ENCODE data around the gene LINS1. TPM values are rescaled to one million over a fixed set of nuclear protein-coding genes. Genes with fewer than 3 reads are reported as not detected.

The LINS1 gene
- total RNA-seq, 4 donors from 2014 or later: 32.9 to 63.0 (median 53.3) TPM

GRCh38 chr15:100533886-100534285, 68.1 kb downstream of the LINS1 start:
- Histone ChIP-seq H3K27ac (no peak overlapping the region), H3K4me3 (replicated peaks in 1 of 3) (no peak overlapping the region), H3K4me1 (no peaks in the 10 kb centered on the region), H3K36me3 (no peaks in the 10 kb centered on the region), H3K27me3 (no peaks in the 10 kb centered on the region), H3K9me3 (no peaks in the 10 kb centered on the region)
- TF ChIP-seq POLR2A (IDR thresholded peaks at IDR 0.05) (no peak), CTCF (IDR thresholded peaks at IDR 0.05) (no peak)
- DNase-seq: no peak
- 35 to 62% methylated on average over 1 of the region's 1 CpG for WGBS, 2 donors
- intact Hi-C loops (cut with DNase I): no loop called here

GRCh38 chr15:100531823-100532327, 70.1 kb downstream of the LINS1 start:
- WGBS, 2 donors: 76 to 79% methylated on average over 11 of the region's 11 CpGs

GRCh38 chr15:100531204-100531603, 70.8 kb downstream of the LINS1 start:
- Histone ChIP-seq H3K4me1 (peaks cover 0 to 3% of the 10 kb centered on the region in 2 donors), H3K27me3 (no peaks in the 10 kb centered on the region), H3K4me3 (replicated peaks in 1 of 3) (no peak overlapping the region), H3K9me3 (no peaks in the 10 kb centered on the region), H3K27ac (no peak overlapping the region), H3K36me3 (no peaks in the 10 kb centered on the region)
- TF ChIP-seq POLR2A (IDR thresholded peaks at IDR 0.05) (no peak), CTCF (IDR thresholded peaks at IDR 0.05) (no peak)
- DNase-seq: no peak
- intact Hi-C loops (cut with DNase I): no loop called here
- 90 to 91% methylated on average over 4 of the region's 4 CpGs for WGBS, 2 donors

More at GRCh38 chr15:100531823-100532327, 70.1 kb downstream of the LINS1 start:
- no peak for DNase-seq
- H3K4me1 ChIP-seq: no peaks in the 10 kb centered on the region
- no peaks in the 10 kb centered on the region for H3K36me3 ChIP-seq
- intact Hi-C loops (cut with DNase I): no loop called here
- TF ChIP-seq POLR2A (IDR thresholded peaks at IDR 0.05): no peak
- no peak for TF ChIP-seq CTCF (IDR thresholded peaks at IDR 0.05)
- H3K9me3 ChIP-seq: no peaks in the 10 kb centered on the region
- H3K27ac ChIP-seq: no peak overlapping the region
- H3K4me3 ChIP-seq (replicated peaks in 1 of 3): no peak overlapping the region
- H3K27me3 ChIP-seq: no peaks in the 10 kb centered on the region

- Histone ChIP-seq H3K27me3 (no peaks in the 10 kb centered on the region), H3K36me3 (no peaks in the 10 kb centered on the region), H3K9me3 (no peaks in the 10 kb centered on the region), H3K4me3 (replicated peaks in 1 of 3) (no peak overlapping the region), H3K27ac (no peak overlapping the region), H3K4me1 (peaks cover 3 to 5% of the 10 kb centered on the region in 2 donors)
- 91 to 95% methylated on average over 2 of the region's 2 CpGs for WGBS, 2 donors
- DNase-seq: no peak
- intact Hi-C loops (cut with DNase I): no loop called here
- TF ChIP-seq CTCF (IDR thresholded peaks at IDR 0.05): no peak
- TF ChIP-seq POLR2A (IDR thresholded peaks at IDR 0.05): no peak
These were observed 72.4 kb downstream of the LINS1 start for GRCh38 chr15:100529556-100529955.

- no peak for DNase-seq
- Histone ChIP-seq H3K9me3 (no peaks in the 10 kb centered on the region), H3K4me3 (replicated peaks in 1 of 3) (no peak within 1 kb of the TSS), H3K4me1 (peaks cover 3 to 5% of the 10 kb centered on the region in 2 donors), H3K36me3 (no peaks in the 10 kb centered on the region), H3K27ac (no peak within 1 kb of the TSS), H3K27me3 (no peaks in the 10 kb centered on the region)
- TF ChIP-seq CTCF (IDR thresholded peaks at IDR 0.05) (no peak), POLR2A (IDR thresholded peaks at IDR 0.05) (no peak)
- intact Hi-C loops (cut with DNase I): no loop called here
- WGBS, 2 donors: 90% methylated on average over 10 of the region's 10 CpGs
These were observed 73.1 kb downstream of the LINS1 start, which contains the start of gene CERS3 for GRCh38 chr15:100528833-100529428. CERS3 (minus strand) TSS chr15:100528950; CDS start chr15:100501849, 27,101 bp downstream.
